Trophoblast cell (in vitro differentiated cells and primary cell): ENCODE results near the gene CCDC182.

Source experiments
- DNase-seq, 2 donors: peaks; one replicate each; pipeline ENCODE4 v3.0.0-alpha.2; 2016
- H2AFZ ChIP-seq: 2 replicates; pipeline ENCODE4 v1.6.1; 2013; ENCODE audit warnings: low read length, moderate library complexity, mild to moderate bottlenecking; ENCODE audit not compliant: insufficient read depth, poor library complexity
- H2AK5ac ChIP-seq: 2 replicates; pipeline ENCODE4 v1.6.1; 2013; ENCODE audit warnings: mild to moderate bottlenecking, low read length
- H2BK120ac ChIP-seq: 2 replicates; pipeline ENCODE4 v1.6.1; 2013; ENCODE audit warnings: low read length, mild to moderate bottlenecking, moderate library complexity; ENCODE audit not compliant: insufficient read depth, poor library complexity
- H2BK12ac ChIP-seq: 2 replicates; pipeline ENCODE4 v1.6.1; 2013; ENCODE audit warnings: mild to moderate bottlenecking, low read length, moderate library complexity
- H2BK5ac ChIP-seq: 2 replicates; pipeline ENCODE4 v1.6.1; 2013; ENCODE audit warnings: low read length, low read depth, moderate library complexity, mild to moderate bottlenecking; ENCODE audit not compliant: poor library complexity
- H3K14ac ChIP-seq: 2 replicates; pipeline ENCODE4 v1.6.1; 2013; ENCODE audit warnings: mild to moderate bottlenecking, low read length
- H3K18ac ChIP-seq: 2 replicates; pipeline ENCODE4 v1.6.1; 2013; ENCODE audit warnings: mild to moderate bottlenecking, low read length
- H3K23ac ChIP-seq: 2 replicates; pipeline ENCODE4 v1.6.1; 2013; ENCODE audit warnings: low read length
- H3K27ac ChIP-seq: 2 replicates; pipeline ENCODE4 v1.5.1; 2013; ENCODE audit warnings: low read depth, mild to moderate bottlenecking, inconsistent platforms, low read length, moderate library complexity
- H3K27me3 ChIP-seq: 2 replicates; pipeline ENCODE4 v1.6.1; 2013; ENCODE audit warnings: inconsistent platforms, mild to moderate bottlenecking, low read length, moderate library complexity; ENCODE audit not compliant: insufficient read depth
- H3K36me3 ChIP-seq, 2 experiments: 1 replicate in 1 of 2; 2 replicates in 1 of 2; pipeline ENCODE4 v1.6.1; 2013; ENCODE audit warnings: low read length in 2 of 2, mild to moderate bottlenecking in 2 of 2, moderate library complexity in 1 of 2; ENCODE audit not compliant: insufficient read depth in 2 of 2, control insufficient read depth in 1 of 2
- H3K4ac ChIP-seq: 2 replicates; pipeline ENCODE4 v1.6.1; 2013; ENCODE audit warnings: low read depth, mild to moderate bottlenecking, low read length, moderate library complexity
- H3K4me1 ChIP-seq, 2 experiments: 1 replicate in 1 of 2; 2 replicates in 1 of 2; pipeline ENCODE4 v1.6.1; 2013; ENCODE audit warnings: low read length in 2 of 2, mild to moderate bottlenecking in 2 of 2, moderate library complexity in 1 of 2; ENCODE audit not compliant: insufficient read depth in 2 of 2, control insufficient read depth in 1 of 2
- H3K4me2 ChIP-seq: 2 replicates; pipeline ENCODE4 v1.6.1; 2013; ENCODE audit warnings: inconsistent platforms, mild to moderate bottlenecking, low read length, moderate library complexity
- H3K4me3 ChIP-seq: 2 replicates; pipeline ENCODE4 v1.5.1; 2013; ENCODE audit warnings: mild to moderate bottlenecking, low read depth, low read length, inconsistent platforms
- H3K79me1 ChIP-seq: one replicate; pipeline ENCODE4 v1.6.1; 2013; ENCODE audit warnings: low read length
- H3K79me2 ChIP-seq: 2 replicates; pipeline ENCODE4 v1.6.1; 2013; ENCODE audit warnings: low read length, mild to moderate bottlenecking; ENCODE audit not compliant: control insufficient read depth, insufficient read depth, poor library complexity
- H3K9ac ChIP-seq: 2 replicates; pipeline ENCODE4 v1.6.1; 2013; ENCODE audit warnings: mild to moderate bottlenecking, low read length
- H3K9me3 ChIP-seq: 2 replicates; pipeline ENCODE4 v1.6.1; 2013; ENCODE audit warnings: low read depth, mild to moderate bottlenecking, control low read depth, inconsistent platforms, low read length; ENCODE audit not compliant: insufficient read depth
- H4K12ac ChIP-seq: 2 replicates; pipeline ENCODE4 v1.6.1; 2013; ENCODE audit warnings: low read depth, mild to moderate bottlenecking, low read length, moderate library complexity
- H4K8ac ChIP-seq: 2 replicates; pipeline ENCODE4 v1.6.1; 2013; ENCODE audit warnings: low read depth, mild to moderate bottlenecking, low read length, moderate library complexity
- H4K91ac ChIP-seq: one replicate; pipeline ENCODE4 v1.6.1; 2013; ENCODE audit warnings: low read depth, mild to moderate bottlenecking, low read length, moderate library complexity
- WGBS: extraction: QIAGEN DNeasy Blood & Tissue Kit; methylation state at CpG from one replicate; pipeline ENCODE4 v1.1.7; 2013; ENCODE audit warnings: missing lambda C conversion rate; ENCODE audit not compliant: insufficient read length, insufficient coverage; ENCODE audit errors: extremely low coverage; 5-methylcytosine and 5-hydroxymethylcytosine counted together

The CCDC182 gene

DNA sequence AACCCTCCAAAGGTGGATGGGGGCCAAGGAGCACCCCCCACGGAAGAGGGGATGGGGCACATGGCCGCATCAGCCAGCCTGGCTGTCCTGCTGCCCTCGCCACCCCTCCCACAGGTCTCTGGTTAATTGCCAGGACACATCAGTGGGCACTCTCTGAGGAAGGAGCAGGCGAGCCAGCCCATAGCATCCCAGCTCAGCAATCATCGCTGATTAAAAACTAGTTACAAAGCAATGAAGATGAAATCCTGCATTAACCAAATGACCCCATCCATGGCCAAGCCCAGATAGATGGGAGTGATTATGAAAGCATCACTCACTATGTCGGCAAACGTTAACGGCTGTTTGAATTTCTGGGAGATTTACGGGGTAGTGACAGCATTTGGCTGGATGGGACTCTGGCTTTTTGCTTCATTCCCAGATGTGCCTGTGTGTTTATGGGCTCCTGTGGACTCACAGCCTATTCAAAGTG, 45.3 kb downstream of the CCDC182 start:
- peaks cover 6% of the 10 kb centered on the region for H3K9me3 ChIP-seq
- H3K14ac ChIP-seq: no peak overlapping the region
- no peak overlapping the region for H3K4ac ChIP-seq
- no peak overlapping the region for H4K12ac ChIP-seq
- no peak overlapping the region for H2BK5ac ChIP-seq
- no CpG with 5 or more reads among the region's 9 CpGs for WGBS
- H2AK5ac ChIP-seq: no peak overlapping the region
- peaks cover 8 to 9% of the 10 kb centered on the region in 2 experiments for H3K4me1 ChIP-seq
- no peaks in the 10 kb centered on the region for H3K27me3 ChIP-seq
- no peaks in the 10 kb centered on the region for H3K79me2 ChIP-seq
- H3K79me1 ChIP-seq: no peaks in the 10 kb centered on the region
- H3K23ac ChIP-seq: no peak overlapping the region
- H2BK120ac ChIP-seq: no peak overlapping the region
- no peak overlapping the region for H2AFZ ChIP-seq
- no peaks in the 10 kb centered on the region for H3K36me3 ChIP-seq
- H2BK12ac ChIP-seq: no peak overlapping the region
- H4K8ac ChIP-seq: no peak overlapping the region
- no peak overlapping the region for H3K18ac ChIP-seq
- no peak overlapping the region for H3K4me3 ChIP-seq
- H3K9ac ChIP-seq: no peak overlapping the region
- no peak for DNase-seq
- H3K27ac ChIP-seq: no peak overlapping the region
- no peak overlapping the region for H3K4me2 ChIP-seq
- no peak overlapping the region for H4K91ac ChIP-seq

DNA sequence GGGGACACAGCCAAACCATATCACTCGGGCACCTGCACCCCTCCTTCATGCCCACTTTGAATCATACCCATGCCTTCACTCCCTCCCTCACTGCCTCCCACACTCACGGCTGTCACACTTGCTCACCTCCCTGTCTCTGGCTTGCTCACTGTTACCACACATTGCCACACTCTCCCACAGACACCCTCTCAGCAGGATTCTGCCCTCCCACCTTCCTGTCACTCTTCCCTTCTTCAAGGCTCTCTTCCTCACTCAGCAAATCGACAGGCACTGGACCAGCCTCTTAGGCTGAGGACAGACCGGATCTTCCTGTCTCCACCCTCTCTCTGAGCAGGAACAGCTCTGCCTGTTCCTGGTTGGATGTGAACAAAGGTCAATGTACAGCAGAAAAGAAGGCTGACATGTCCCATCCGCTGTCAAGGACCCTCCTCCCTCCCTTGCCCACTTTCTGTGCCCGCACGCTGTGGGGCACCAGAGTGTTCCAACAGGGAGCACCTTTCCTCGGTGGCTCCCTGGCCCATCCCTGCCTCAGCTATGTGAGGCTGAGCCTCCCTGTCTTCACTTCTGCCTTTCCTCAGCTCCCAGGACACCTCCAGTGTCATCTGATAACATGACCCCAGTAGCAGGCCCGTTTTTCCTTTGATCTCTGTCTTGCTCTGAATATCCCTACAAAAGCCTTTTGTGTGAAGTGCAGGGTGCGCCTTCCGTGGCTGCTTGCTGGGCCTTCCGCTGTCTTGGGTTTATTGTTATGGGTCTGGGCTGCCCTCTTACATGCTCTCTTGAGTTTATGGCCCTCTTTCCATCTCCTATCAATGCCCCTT, 47.0 kb downstream of the CCDC182 start:
- Histone ChIP-seq H2BK12ac (no peak overlapping the region), H3K4me3 (no peak overlapping the region), H3K79me1 (no peaks in the 10 kb centered on the region), H3K4ac (no peak overlapping the region), H4K91ac (no peak overlapping the region), H3K23ac (no peak overlapping the region), H4K12ac (no peak overlapping the region), H3K27me3 (no peaks in the 10 kb centered on the region), H2AFZ (no peak overlapping the region), H3K14ac (no peak overlapping the region), H3K27ac (no peak overlapping the region), H2BK120ac (no peak overlapping the region), H3K79me2 (no peaks in the 10 kb centered on the region), H4K8ac (no peak overlapping the region), H3K36me3 (no peaks in the 10 kb centered on the region), H3K18ac (peak overlapping the region; percentile 5), H2BK5ac (no peak overlapping the region), H3K9ac (no peak overlapping the region), H3K9me3 (peaks cover 6% of the 10 kb centered on the region), H2AK5ac (no peak overlapping the region), H3K4me2 (no peak overlapping the region), H3K4me1 (peaks cover 8 to 9% of the 10 kb centered on the region in 2 experiments)
- no CpG with 5 or more reads among the region's 12 CpGs for WGBS
- DNase-seq: no peak

DNA sequence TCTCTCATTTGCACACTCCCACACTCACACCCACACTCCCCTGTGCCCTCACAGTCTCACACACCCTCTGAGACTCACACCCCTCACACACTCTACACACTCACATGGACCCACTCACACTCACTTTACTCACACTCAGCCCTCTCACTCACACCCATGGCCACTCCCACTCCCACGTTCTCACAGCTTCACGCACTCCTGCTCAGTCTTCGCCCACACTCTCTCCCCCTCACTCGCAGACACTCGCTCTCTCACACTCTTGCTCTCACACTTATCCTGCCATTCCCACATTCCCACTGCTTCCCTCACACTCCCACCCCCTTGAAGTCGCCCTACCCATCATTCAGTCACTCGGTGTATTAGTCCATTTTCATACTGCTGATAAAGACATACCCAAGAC, 47.9 kb downstream of the CCDC182 start:
- Histone ChIP-seq H2AFZ (no peak overlapping the region), H3K27ac (no peak overlapping the region), H2BK12ac (no peak overlapping the region), H4K91ac (no peak overlapping the region), H3K27me3 (no peaks in the 10 kb centered on the region), H2BK120ac (no peak overlapping the region), H3K4me1 (peaks cover 8 to 9% of the 10 kb centered on the region in 2 experiments), H3K79me1 (no peaks in the 10 kb centered on the region), H3K9me3 (peaks cover 6% of the 10 kb centered on the region), H3K23ac (no peak overlapping the region), H4K12ac (no peak overlapping the region), H2BK5ac (no peak overlapping the region), H2AK5ac (no peak overlapping the region), H3K4ac (no peak overlapping the region), H3K4me2 (no peak overlapping the region), H3K4me3 (no peak overlapping the region), H4K8ac (no peak overlapping the region), H3K9ac (no peak overlapping the region), H3K79me2 (no peaks in the 10 kb centered on the region), H3K18ac (no peak overlapping the region), H3K36me3 (no peaks in the 10 kb centered on the region), H3K14ac (no peak overlapping the region)
- no peak for DNase-seq
- WGBS: no CpG with 5 or more reads among the region's 7 CpGs

DNA sequence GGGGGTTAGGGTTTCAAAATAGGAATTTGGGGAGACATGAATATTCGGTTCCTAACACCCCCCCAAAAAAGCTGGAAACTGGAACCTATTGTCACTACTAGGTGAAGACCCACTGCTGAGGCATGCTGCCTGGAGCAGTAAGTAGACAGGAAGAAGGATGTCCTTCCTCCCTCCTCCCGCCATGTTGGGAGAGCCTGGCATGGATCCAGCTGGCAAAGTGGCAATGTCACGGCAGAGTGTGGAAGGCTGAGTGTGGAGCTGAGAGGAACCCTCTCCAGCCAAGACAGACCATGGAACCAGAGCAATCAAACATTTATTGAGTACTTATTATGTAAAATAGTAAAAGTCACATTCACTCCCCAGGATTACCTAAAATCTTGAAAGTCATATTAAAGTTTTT, 49.0 kb downstream of the CCDC182 start:
- Histone ChIP-seq H2BK5ac (no peak overlapping the region), H3K79me1 (no peaks in the 10 kb centered on the region), H2BK120ac (no peak overlapping the region), H3K4ac (no peak overlapping the region), H3K27ac (no peak overlapping the region), H4K12ac (no peak overlapping the region), H3K4me3 (no peak overlapping the region), H2AK5ac (no peak overlapping the region), H3K9ac (no peak overlapping the region), H4K91ac (no peak overlapping the region), H3K4me1 (peaks cover 8 to 9% of the 10 kb centered on the region in 2 experiments), H4K8ac (no peak overlapping the region), H3K36me3 (no peaks in the 10 kb centered on the region), H3K27me3 (no peaks in the 10 kb centered on the region), H3K4me2 (no peak overlapping the region), H2BK12ac (no peak overlapping the region), H3K79me2 (no peaks in the 10 kb centered on the region), H3K14ac (no peak overlapping the region), H3K9me3 (peaks cover 6% of the 10 kb centered on the region), H3K23ac (no peak overlapping the region), H2AFZ (no peak overlapping the region), H3K18ac (no peak overlapping the region)
- WGBS: no CpG with 5 or more reads among the region's 3 CpGs
- DNase-seq: no peak
